HS-5 (cell line): ENCODE data around the gene KRT13.
A peak's percentile ranks its signal among the peaks of the same experiment; 100 is the strongest.

Experiments used
- DNase-seq: peaks from one replicate; pipeline ENCODE4 v3.0.0-alpha.2; 2012; ENCODE audit warnings: low read depth

Gene KRT13

DNA sequence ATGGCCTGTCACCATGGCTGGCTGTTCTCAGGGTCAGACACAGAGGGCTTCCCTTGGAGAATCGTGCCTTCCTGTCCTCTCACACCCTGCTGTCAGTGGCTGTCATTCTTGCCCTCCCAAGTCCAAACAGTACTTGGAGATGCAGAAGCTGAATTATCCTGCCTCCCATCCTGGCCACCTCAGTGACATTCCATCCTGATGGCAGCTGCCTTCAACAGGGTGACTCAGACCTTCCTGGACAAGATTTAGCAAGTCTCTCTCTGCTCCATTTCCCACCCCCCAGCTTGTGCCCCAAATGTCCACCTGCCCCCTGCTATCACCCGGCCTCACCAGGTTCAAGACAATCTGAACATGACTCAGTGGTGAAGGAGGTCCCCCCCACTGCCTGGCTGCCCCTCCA is 10.9 kb downstream of the KRT13 start:
- peak; percentile 25 for DNase-seq

DNA sequence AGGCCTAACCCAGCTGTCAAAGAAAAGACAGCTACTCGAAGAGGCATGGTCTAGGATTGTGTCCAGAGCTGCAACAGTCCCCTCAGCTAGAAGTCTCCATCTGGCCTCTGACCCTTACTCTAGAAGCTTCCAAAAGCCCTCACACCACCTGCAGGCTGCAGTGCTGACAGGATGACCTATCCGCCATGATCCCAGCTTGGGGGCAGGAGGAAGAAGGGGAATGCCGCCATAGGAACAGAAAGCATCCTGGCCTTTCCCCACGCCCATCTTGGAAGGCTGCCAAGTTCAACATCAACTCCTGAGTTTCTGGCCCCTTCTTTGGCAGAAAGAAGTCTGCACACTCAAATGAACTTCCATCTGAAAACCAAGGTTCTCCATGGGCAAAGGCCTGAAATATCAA is 12.6 kb downstream of the KRT13 start:
- no peak for DNase-seq

GRCh38 chr17:41492351-41492750 is 13.1 kb downstream of the KRT13 start:
- no peak for DNase-seq

DNA sequence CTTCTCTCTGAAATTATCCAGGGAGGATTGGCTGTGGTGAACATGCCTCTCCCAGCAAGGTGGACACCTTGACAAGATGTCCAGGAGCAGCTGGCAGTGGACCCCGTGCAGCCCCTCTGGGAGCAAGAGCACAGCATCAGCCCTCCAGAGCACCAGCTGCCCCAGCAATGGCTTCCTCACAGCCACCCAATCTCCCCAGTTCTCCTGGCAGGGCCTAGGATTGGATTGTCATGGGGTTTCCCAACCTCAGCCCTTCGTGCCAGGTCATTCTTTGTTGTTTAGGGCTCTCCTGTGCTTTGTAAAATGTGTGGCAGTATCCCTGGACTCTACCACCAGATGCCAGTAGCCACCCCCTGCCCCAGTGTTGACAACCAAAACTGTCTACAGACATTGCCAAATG is 13.9 kb downstream of the KRT13 start:
- DNase-seq: no peak

DNA sequence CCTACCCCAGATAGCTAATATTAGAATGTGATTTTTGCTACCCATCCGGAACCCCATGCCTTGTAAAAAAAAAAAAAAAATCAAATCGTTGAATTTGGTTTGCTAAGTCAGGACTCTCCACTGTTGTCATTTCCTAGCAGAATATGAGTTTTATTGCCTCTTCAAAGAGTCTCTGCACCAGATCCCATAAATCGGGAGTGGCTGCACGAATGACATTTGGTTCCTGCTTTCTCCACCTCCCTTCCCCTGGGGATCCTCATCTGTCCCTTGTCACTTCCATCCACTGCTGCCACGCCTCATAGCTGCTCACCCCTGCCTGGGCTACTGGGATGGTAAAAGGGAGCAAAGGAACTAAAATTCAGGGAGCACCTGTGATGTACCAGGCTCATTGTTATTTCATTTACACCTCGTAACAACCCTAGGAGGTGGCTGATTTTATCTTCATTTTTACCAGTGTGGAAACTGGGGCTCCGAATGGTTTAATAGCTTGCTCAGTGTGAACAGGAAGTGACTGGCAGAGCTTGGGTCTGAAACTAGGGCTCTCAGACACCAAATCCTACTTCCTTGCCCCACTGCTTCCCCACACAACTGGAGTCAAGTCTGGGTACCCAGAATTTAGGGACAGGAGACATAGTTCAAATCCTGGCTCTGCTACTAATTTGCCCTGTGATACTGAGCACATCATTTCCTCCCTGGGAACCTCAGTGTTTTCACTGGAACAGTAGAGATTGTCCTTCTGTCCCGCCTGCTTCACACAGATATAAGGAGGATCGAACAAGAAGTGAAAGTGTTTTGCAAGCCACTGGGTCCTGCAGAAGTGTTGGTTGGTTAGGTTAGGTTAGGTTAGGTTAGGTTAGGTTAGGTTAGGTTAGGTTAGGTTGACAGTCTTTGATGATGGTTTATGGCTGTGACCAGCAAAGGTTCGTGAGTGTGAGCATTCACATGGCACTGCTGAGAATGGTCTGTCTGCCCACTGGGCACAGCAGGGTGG is 15.1 kb downstream of the KRT13 start:
- no peak for DNase-seq

- DNase-seq: no peak
Measured at GRCh38 chr17:41489531-41489930, 15.9 kb downstream of the KRT13 start, which contains the start of gene KRT36. Gene KRT36 (minus strand): TSS chr17:41489910. CDS start chr17:41489864, 46 bp downstream.

GRCh38 chr17:41486809-41487530 is 18.4 kb downstream of the KRT13 start:
- no peak for DNase-seq

GRCh38 chr17:41486316-41486715 is 19.1 kb downstream of the KRT13 start:
- no peak for DNase-seq

DNA sequence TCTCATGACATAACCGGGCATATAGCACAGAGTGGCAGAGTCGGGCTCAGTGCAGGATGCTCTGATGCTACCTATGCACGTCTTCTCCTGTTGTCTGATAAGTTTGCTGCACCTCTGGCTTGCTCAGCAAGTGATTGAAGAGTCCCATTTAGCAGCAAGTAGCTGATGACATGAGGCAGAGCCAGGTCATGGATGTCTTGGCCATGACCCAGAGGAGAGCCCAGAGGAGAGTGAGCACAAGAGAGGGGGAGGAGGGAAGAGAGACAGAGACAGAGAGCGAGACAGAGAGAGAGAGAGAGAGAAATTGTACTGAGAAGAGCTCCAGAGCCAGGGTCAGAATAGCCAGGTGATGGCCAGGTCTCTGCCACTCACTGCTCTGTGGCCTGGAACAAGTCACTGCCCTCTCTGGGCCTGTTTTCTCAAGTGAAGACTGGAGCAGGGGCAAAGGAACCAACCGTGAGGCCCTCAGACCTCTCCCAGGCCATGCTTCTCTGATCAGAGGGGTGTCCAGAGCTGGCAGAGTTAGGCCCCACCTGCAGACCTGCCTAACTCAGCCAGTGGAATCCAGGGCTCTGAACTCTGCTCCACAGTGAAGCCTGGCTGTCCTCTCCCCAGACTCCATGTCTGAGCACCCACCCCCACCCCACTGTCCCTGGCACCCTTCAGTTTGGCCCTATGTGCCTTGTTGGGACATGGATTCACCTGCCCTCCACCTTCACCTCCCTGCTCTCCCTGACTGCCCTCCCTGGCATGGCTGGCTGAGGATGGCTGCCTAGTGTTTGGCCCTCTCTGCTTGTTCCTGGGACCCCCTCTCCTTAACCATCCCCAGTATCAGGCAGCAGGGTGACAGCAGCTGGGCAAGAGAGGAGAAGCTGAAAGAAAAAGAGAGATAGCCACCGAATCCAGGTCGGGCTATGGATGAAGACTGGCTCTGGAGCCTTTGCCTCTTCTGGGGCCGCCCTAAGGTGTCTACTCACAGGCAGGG is 20.2 kb downstream of the KRT13 start:
- DNase-seq: no peak

DNA sequence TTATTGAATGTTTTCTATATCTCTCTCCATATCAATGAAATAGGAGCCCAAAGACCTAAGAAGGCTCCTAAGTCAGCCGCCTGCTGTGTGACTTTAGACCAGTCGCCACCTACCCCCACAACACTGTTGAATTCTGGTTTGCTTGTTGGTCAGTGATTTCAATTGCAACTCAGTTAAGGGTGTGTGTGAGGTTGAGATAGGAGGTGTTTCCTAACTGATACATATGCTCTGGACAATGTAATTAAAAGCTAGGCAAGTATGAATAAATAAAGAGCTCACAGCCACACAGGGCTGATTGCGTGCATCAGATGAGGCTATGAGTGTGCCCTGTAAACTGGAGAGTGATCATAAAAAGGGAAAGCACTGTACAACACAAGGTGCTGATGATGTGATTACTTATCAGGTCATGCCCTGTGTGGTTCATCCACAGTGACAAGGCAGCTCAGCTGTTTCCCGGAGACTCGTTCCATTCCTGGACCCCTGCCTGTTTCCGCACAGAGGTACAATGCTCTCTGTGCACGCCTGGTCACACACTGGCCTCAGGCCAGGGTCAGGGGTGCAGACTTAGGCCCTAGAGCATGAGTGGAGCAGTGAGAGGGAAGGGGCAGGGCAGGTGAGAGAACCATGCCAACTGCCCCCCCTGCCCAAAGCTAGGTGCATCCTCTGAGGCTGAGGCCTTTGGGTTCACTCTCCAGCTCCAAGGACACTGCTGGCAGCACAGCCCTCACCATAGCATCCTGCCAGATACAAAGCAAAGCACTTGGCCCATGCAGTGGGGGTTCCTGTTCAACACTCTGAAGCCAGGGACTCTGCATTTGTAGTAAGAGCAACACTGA is 21.2 kb downstream of the KRT13 start:
- no peak for DNase-seq

- no peak for DNase-seq
Measured at GRCh38 chr17:41483531-41483930, 21.9 kb downstream of the KRT13 start.

DNA sequence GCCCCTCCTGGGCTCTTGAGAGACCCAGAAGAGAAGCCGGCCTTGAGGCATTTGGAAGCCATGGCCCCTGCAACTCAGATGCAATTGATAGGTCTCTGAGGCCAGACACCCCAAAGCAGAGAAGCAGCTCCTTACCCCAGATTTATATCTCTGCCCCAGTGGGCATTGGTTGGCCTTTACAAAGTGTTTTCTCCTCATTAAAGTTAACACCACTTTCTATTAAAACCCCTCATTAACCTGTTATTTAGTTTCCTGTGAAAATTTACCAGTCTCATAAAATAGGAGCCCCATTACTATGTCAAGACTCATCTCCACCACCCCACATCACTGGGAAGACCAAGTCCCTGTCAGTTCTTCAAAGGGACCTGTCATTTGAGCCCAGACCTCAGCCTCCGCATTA is 24.4 kb downstream of the KRT13 start, which contains the start of gene KRT35:
Gene KRT35 (minus strand): TSS at position 116 of the 400 bp plus-strand sequence. CDS start 54 bp downstream, at position 62.
- DNase-seq: no peak

DNA sequence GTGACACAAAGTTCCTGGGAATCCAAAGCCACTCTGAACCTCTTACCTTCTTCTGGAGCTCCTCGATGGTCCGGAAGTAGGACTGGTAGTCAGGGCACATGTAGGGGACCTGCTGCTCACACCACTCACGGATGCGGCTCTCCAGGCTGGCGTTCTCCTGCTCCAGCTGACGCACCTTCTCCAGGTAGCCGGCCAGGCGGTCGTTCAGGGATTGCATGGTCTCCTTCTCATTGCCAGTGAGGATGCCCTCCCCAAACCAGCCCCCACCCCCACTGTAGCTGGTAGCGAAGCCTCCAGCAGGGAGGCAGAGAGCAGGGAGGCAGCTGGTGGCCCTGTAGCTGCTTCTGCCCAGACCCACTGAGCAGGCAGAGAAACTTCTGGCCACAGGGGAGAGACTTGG is 24.8 kb downstream of the KRT13 start:
- no peak for DNase-seq

DNA sequence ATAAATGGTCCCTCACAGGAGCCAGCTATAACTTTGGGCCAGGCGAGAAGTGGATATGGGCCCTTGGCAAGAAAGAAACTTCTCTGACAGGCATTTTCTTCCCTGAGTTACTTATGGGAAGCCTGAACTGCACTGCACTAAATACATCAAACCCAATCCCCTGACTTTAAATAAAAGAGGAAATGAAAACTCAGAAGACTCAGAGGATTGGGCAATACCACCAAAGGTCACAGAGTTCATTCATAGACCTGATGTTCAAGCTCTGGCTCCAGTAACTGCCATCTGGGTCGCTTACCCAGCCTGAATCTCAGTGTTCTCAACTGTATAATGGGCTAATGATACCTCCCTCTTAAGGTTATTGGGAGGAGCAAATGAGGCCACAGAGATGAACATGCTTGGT is 25.3 kb downstream of the KRT13 start:
- DNase-seq: no peak

GRCh38 chr17:41478237-41478636 is 27.2 kb downstream of the KRT13 start:
- no peak for DNase-seq

DNA sequence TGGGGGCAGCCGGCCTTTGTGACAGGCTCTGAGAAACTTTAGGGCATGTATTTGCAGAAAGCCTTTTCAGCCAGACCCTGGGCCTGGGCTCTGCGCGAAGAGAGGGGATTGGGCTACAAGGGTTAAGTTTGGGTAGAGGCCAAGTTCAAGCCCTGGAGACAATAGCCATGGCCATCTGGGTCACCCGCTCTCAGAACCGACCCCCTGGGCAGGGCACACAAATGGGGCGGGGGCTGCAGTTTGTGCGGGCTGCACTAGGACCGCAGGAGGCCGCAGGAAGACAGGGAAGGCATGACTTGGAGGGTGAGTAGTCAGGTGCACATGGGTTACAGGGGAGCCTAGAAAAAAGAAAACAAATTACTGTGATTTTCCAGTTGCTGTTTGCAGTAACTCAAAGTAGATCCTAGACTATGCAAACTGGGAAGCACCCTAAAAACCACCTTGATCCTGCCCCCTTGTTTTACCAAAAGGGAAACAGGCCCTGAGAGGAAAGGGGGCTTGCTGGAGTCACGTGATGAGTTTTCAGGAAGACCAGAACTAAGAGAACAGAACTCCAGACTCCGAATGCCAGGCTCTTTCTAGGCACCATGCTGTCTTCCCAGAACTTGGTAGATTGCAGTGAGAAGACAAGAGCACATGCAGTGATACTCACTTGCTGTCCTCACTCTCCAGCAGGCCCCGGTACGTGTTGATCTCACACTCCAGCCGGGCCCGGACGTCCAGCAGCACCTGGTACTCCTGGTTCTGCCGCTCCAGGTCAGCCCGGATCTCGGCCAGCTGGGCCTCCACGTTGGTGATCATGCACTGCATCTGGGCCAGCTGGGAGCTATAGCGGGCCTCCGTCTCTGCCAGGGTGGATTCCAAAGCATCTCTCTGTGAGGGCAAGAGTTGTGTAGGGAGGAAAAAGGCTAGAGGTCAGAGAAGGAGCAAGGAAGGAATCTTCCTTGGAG is 28.3 kb downstream of the KRT13 start:
- no peak for DNase-seq

DNA sequence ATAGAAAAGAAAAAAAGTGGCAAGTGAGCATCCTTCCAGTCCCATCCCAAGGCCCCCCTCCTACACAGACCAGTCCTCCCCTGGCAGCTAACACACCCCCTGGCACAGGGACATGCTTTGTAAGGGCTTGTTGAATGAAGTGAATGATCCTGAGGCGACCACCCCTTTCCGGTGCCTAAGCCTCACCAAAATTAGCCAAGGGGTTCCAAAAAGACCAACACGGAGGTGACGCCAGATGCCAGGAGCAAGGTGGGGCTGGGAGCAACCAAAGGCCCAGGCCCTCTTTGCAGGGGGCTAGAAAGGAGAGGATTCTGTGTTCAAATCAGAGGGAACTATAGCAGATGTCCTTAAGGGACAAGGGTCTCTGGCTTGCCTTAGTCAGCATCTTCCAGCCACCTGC is 30.0 kb downstream of the KRT13 start:
- DNase-seq: no peak

GRCh38 chr17:41474863-41475262 is 30.5 kb downstream of the KRT13 start:
- no peak for DNase-seq

DNA sequence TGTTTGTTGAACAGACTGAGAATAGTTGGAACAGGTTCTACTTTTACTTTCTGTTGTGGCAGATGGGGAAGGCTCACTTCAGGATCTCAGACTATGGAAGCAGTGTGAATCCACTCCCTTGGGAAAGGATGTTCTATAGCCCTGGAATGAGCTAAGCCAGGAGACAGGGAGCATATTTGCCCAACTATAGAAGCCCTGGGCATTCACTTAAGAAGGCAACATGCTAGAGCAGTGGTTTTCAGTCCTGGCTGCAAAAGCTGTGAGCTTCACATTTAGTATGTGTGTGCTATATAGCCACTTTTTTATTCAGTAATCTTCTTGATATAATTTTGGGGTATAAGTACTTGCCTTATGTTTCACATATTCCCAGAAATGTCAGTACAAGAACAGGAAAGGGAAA is 37.1 kb downstream of the KRT13 start:
- DNase-seq: no peak

DNA sequence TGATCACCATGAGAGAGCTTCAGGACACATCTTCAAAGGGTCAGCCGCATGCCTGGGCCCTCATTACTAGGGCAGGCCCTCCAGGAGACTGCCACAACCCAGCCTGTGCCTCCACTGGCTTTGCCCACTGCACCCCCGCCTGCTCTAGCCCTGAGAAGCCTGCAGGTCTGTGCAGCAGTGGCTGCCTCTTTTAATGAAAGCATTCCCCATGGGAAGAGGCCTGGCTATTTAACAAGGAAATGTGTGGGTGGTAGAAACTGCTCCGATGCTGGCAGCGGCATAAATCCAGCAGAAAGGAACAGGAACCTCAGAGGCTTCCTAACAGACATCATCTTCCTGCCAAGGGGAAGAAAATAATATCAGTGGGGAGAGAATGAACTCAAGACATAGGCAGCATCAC is 37.9 kb downstream of the KRT13 start:
- no peak for DNase-seq
